ENCODE results near the gene JMJD6.
"Not testable (repeated sequence)": the region's sequence is repeated elsewhere in the genome, so short reads cannot be mapped to it uniquely, and the experiment has no call there.

The JMJD6 gene

DNA sequence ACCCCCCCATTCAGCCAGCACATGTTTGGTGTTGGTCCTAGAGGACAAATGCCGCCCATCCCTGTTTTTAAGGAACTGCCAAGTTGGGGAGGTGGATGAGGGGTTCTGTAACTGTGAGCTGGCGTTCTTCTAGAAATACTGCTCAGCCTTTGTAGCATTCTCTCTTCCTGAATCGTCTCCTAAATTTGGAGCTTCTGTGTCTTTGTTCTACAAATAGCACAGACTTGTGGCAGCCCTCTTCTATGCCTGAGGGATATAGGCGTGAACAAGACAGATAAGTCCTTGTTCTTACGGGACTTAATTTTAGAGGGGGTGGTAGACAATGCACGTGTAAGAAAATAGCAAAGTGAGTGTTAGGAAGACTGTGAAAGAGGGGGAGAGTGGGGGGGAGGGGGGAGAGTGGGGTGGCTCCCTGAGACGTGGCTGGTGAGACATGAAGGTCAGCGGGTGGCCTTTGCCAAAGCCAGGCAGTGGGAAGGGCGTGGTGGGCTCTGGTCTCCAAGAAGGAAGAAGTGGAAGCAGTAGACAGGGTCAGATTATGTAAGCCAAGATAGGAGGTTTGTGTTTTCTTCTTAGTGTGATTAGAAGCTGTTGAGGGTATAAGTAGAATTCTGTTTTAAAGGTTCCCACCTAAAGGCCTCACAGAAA is 21.4 kb upstream of the JMJD6 start:
- TF ChIP-seq, protein P1, sequence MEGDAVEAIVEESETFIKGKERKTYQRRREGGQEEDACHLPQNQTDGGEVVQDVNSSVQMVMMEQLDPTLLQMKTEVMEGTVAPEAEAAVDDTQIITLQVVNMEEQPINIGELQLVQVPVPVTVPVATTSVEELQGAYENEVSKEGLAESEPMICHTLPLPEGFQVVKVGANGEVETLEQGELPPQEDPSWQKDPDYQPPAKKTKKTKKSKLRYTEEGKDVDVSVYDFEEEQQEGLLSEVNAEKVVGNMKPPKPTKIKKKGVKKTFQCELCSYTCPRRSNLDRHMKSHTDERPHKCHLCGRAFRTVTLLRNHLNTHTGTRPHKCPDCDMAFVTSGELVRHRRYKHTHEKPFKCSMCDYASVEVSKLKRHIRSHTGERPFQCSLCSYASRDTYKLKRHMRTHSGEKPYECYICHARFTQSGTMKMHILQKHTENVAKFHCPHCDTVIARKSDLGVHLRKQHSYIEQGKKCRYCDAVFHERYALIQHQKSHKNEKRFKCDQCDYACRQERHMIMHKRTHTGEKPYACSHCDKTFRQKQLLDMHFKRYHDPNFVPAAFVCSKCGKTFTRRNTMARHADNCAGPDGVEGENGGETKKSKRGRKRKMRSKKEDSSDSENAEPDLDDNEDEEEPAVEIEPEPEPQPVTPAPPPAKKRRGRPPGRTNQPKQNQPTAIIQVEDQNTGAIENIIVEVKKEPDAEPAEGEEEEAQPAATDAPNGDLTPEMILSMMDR (IDR thresholded peaks at IDR 0.05; ENCODE audit: low read depth, low read length, missing control alignments) = no peak
- no peak overlapping the region for H3K27ac ChIP-seq
- no peak overlapping the region for H3K4me3 ChIP-seq (ENCODE audit: low read depth, low read length)
- in situ Hi-C loops (cut with HindIII; ENCODE audit: low pct_ligation_motif_present, low sequenced_read_pairs) = no loop called here
- no peak for DNase-seq
- H3K27me3 ChIP-seq (replicated peaks) = no peaks in the 10 kb centered on the region
- peaks cover 13% of the 10 kb centered on the region for H3K36me3 ChIP-seq (replicated peaks)

DNA sequence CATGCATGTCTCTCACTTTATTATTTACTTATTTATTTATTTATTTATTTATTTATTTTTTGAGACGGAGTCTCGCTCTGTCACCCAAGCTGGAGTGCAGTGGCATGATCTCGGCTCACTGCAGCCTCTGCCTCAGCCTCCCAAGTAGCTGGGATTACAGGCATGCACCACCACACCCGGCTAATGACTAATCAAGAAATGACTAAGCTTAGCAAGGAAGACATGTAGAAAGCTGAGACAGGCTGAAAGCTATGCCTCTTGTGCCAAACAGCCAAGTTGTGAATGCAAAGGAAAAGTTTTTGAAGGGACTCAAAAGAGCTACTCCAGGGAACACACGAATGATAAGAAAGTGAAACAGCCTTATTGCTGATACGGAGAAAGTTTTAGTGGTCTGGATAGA is 19.4 kb upstream of the JMJD6 start:
- H3K4me3 ChIP-seq (ENCODE audit: low read depth, low read length); in situ Hi-C loops (cut with HindIII; ENCODE audit: low pct_ligation_motif_present, low sequenced_read_pairs); H3K27ac ChIP-seq; H3K27me3 ChIP-seq (replicated peaks); DNase-seq: not testable (repeated sequence)
- peaks cover 13% of the 10 kb centered on the region for H3K36me3 ChIP-seq (replicated peaks)

DNA sequence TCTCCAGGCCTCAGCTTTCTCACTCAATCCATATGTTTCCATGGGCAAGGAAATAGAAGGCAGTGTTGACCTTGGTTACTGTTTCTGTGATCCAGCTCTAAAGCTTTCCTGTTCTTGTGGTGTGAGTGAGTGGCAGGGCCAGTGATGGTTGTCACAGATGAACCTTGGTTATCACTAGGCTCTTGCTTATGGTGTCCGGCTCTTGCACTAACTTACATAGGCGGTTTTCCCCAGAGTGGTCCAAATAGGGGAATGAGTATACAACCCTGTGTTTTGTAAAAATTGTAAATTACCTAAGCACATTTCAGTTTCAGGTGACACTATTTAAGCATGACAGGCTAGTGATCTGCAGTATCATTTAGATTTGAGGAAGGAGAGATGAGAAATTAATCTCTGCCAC is 18.3 kb upstream of the JMJD6 start:
- Histone ChIP-seq H3K27ac (no peak overlapping the region), H3K27me3 (replicated peaks) (no peaks in the 10 kb centered on the region), H3K36me3 (replicated peaks) (peaks cover 13% of the 10 kb centered on the region), H3K4me3 (ENCODE audit: low read depth, low read length) (no peak overlapping the region)
- no peak for DNase-seq
- TF ChIP-seq, protein P1 (IDR thresholded peaks at IDR 0.05; ENCODE audit: low read depth, low read length, missing control alignments) = no peak
- in situ Hi-C loops (cut with HindIII; ENCODE audit: low pct_ligation_motif_present, low sequenced_read_pairs) = no loop called here

DNA sequence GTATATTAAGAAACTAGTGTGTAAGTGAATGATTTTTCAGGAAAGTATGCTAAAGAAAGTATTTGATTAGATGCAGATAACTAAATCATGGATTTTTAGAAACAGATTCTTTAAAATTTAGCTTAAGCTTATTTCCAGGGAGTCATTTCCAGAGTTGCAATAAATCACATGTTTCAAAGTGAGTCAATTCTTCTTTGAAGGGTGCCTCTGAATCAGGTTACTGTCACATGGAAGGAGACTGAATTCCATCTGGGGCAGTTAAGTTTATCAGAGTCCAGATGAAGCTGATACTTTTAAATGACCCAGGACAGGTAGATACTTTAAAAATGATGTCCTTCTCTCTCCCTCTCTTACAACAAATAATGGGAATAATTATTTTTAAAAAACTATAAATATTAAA is 16.6 kb upstream of the JMJD6 start:
- in situ Hi-C loops (cut with HindIII; ENCODE audit: low pct_ligation_motif_present, low sequenced_read_pairs) = no loop called here
- H3K27ac ChIP-seq = no peak overlapping the region
- H3K36me3 ChIP-seq (replicated peaks) = peaks cover 13% of the 10 kb centered on the region
- H3K4me3 ChIP-seq (ENCODE audit: low read depth, low read length) = no peak overlapping the region
- no peak for DNase-seq
- TF ChIP-seq, protein P1 (IDR thresholded peaks at IDR 0.05; ENCODE audit: low read depth, low read length, missing control alignments) = no peak
- no peaks in the 10 kb centered on the region for H3K27me3 ChIP-seq (replicated peaks)

DNA sequence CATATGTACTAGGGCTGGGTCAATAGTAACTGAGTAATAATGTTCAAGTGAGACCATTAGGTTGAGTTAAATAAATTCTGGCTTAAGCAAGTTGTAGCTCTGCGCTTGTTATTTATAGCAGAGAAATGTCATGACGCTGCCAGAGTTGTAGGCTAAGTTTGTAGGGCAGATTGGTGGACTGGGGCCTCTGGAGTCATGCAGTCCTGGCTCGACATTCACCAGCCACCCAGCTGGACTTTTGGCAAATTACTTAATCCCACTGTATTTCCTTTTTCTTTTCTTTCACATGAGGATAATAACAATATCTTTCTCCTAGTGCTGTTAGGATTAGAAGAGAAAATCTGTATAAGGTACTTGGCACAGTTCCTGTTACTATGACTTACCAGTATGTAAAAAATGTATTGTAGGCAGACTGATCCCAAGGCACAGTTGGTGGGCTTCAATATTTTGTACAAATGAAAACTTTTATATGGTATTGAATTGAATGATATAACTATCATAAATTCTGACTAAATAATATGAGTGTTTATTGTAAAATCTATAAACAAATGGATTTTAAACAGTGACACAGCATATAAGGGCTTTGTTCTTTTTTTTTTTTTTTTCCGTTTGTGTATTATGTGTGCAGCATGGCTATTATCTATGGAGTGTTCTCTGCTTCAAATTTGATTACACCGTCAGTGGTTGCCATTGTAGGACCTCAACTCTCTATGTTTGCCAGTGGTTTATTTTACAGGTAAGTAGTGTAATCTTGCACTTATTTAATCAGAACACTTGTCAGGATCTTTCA is 14.1 kb upstream of the JMJD6 start:
- H3K27ac ChIP-seq = no peak overlapping the region
- in situ Hi-C loops (cut with HindIII; ENCODE audit: low pct_ligation_motif_present, low sequenced_read_pairs) = no loop called here

DNA sequence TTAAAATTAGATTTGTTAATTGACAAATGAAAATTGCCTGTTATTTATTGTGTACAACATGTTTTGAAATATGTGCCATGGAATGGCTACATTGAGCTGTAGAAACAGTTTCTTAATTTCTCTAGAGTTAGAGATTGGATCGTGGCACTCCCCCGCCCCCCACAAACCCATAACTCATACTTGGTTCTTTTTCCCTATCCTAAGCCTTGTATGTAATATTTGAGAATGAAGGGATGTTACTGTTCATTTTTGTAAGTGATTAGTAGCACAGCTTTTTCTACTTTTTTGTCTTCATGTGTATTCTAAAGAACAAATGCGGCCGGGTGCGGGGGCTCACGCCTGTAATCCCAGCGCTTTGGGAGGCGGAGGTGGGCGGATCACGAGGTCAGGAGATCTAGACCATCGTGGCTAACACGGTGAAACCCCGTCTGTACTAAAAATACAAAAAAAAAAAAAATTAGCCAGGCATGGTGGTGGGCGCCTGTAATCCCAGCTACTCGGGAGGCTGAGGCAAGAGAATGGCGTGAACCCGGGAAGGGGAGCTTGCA is 13.2 kb upstream of the JMJD6 start:
- H3K27me3 ChIP-seq (replicated peaks); H3K4me3 ChIP-seq (ENCODE audit: low read depth, low read length); in situ Hi-C loops (cut with HindIII; ENCODE audit: low pct_ligation_motif_present, low sequenced_read_pairs); H3K27ac ChIP-seq; DNase-seq: not testable (repeated sequence)
- H3K36me3 ChIP-seq (replicated peaks) = peaks cover 18% of the 10 kb centered on the region

More for the DNA sequence above, 14.1 kb upstream of the JMJD6 start:
- DNase-seq = no peak
- Histone ChIP-seq H3K27me3 (replicated peaks) (no peaks in the 10 kb centered on the region), H3K36me3 (replicated peaks) (peaks cover 15% of the 10 kb centered on the region), H3K4me3 (ENCODE audit: low read depth, low read length) (no peak overlapping the region)
- TF ChIP-seq, protein P1 (IDR thresholded peaks at IDR 0.05; ENCODE audit: low read depth, low read length, missing control alignments) = no peak
